GM23338 (cell line): ENCODE measurements around the gene SIL1. TPM values are rescaled to one million over a fixed set of nuclear protein-coding genes. Genes with fewer than 3 reads are reported as not detected.

ENCODE experiments used
- ATAC-seq: fragments of 200-7000 bp; cut with Tn5 transposase; 3 replicates; pipeline ENCODE4 v1.9.1; 2020
- DNase-seq: peaks from one replicate; pipeline ENCODE4 v3.0.0-alpha.2; 2015; ENCODE audit warnings: low spot score
- H2AFZ ChIP-seq: fragments of 200-600 bp; sonication (generic); 2 replicates; pipeline ENCODE4 v1.8.0; 2016; ENCODE audit warnings: antibody characterized with exemption, mild to moderate bottlenecking, moderate library complexity
- H3F3A ChIP-seq: fragments of 200-600 bp; sonication (generic); replicated peaks from 2 replicates; pipeline ENCODE4 v1.8.0; 2017; ENCODE audit warnings: antibody characterized with exemption, mixed run types, low read depth
- H3K27ac ChIP-seq: fragments of 200-600 bp; sonication (generic); 2 replicates; pipeline ENCODE4 v1.6.1; 2016; ENCODE audit warnings: low read depth
- H3K27me3 ChIP-seq: fragments of 200-600 bp; sonication (generic); 2 replicates; pipeline ENCODE4 v1.8.0; 2016; ENCODE audit warnings: mild to moderate bottlenecking, mixed run types, moderate library complexity; ENCODE audit not compliant: insufficient read depth
- H3K36me3 ChIP-seq: fragments of 200-600 bp; sonication (generic); 2 replicates; pipeline ENCODE4 v1.8.0; 2016; ENCODE audit warnings: mild to moderate bottlenecking; ENCODE audit not compliant: insufficient read depth
- H3K4me1 ChIP-seq: fragments of 200-600 bp; sonication (generic); 2 replicates; pipeline ENCODE4 v1.8.0; 2016; ENCODE audit warnings: mild to moderate bottlenecking, moderate library complexity; ENCODE audit not compliant: insufficient read depth
- H3K4me2 ChIP-seq: fragments of 200-600 bp; sonication (generic); 2 replicates; pipeline ENCODE4 v1.7.1; 2017; ENCODE audit warnings: mixed run types
- H3K4me3 ChIP-seq: fragments of 200-600 bp; sonication (generic); 2 replicates; pipeline ENCODE4 v1.6.1; 2016; ENCODE audit warnings: mixed run types
- H3K79me2 ChIP-seq: fragments of 200-600 bp; sonication (generic); replicated peaks from 2 replicates; pipeline ENCODE4 v1.8.0; 2017; ENCODE audit warnings: mild to moderate bottlenecking; ENCODE audit not compliant: insufficient read depth
- H3K9me2 ChIP-seq: fragments of 200-600 bp; sonication (generic); 2 replicates; pipeline ENCODE4 v1.8.0; 2017; ENCODE audit not compliant: insufficient read depth
- H4K20me1 ChIP-seq: fragments of 200-600 bp; sonication (generic); replicated peaks from 2 replicates; pipeline ENCODE4 v1.8.0; 2017; ENCODE audit warnings: mild to moderate bottlenecking; ENCODE audit not compliant: insufficient read depth
- H3K27ac Mint-ChIP-seq: 2 replicates; pipeline ENCODE4 v1.8.0; 2020; ENCODE audit warnings: inconsistent platforms, mild to moderate bottlenecking, moderate library complexity, mixed read lengths
- H3K27me3 Mint-ChIP-seq: 3 replicates; pipeline ENCODE4 v1.8.0; 2022; ENCODE audit warnings: low read depth, mild to moderate bottlenecking, moderate library complexity, mixed read lengths, inconsistent platforms; ENCODE audit not compliant: insufficient read depth, poor library complexity
- H3K36me3 Mint-ChIP-seq: 3 replicates; pipeline ENCODE4 v1.8.0; 2021; ENCODE audit warnings: low read depth, mild to moderate bottlenecking, inconsistent platforms, moderate library complexity, mixed read lengths
- H3K4me1 Mint-ChIP-seq: 3 replicates; pipeline ENCODE4 v1.8.0; 2020; ENCODE audit warnings: mild to moderate bottlenecking, inconsistent platforms, mixed read lengths
- H3K4me3 Mint-ChIP-seq: 3 replicates; pipeline ENCODE4 v1.8.0; 2021; ENCODE audit warnings: moderate library complexity, mild to moderate bottlenecking, inconsistent platforms, mixed read lengths
- H3K9me3 Mint-ChIP-seq: 3 replicates; pipeline ENCODE4 v1.8.0; 2020; ENCODE audit warnings: moderate library complexity, mild to moderate bottlenecking, inconsistent platforms, mixed read lengths
- CREB1 ChIP-seq: fragments of 250-450 bp; sonication (Bioruptor Pico); IDR thresholded peaks from 2 replicates; pipeline ENCODE4 v1.5.0; 2020; ENCODE audit warnings: low read depth, mild to moderate bottlenecking, moderate library complexity
- ETS1 ChIP-seq: IDR thresholded peaks from 2 replicates; pipeline ENCODE4 v1.6.1; 2016; ENCODE audit warnings: antibody characterized with exemption
- EZH2 ChIP-seq: fragments of 200-600 bp; sonication (generic); IDR thresholded peaks from one replicate; pipeline ENCODE4 v1.8.0; 2017; ENCODE audit warnings: antibody characterized with exemption, mild to moderate bottlenecking, low read depth; ENCODE audit not compliant: unreplicated experiment
- EZH2phosphoT487 ChIP-seq: fragments of 200-600 bp; sonication (generic); IDR thresholded peaks from one replicate; pipeline ENCODE4 v1.8.1; 2018; ENCODE audit warnings: antibody characterized with exemption; ENCODE audit not compliant: unreplicated experiment
- JUNB ChIP-seq: IDR thresholded peaks from one replicate; pipeline ENCODE4 v1.6.1; 2016; ENCODE audit warnings: antibody characterized with exemption; ENCODE audit not compliant: unreplicated experiment
- NANOG ChIP-seq: IDR thresholded peaks from 2 replicates; pipeline ENCODE4 v1.6.1; 2016; ENCODE audit warnings: antibody characterized with exemption, borderline replicate concordance
- POLR2AphosphoS5 ChIP-seq: IDR thresholded peaks from 2 replicates; pipeline ENCODE4 v1.6.1; 2016; ENCODE audit warnings: antibody characterized with exemption, low read depth
- STAT1 ChIP-seq: IDR thresholded peaks from one replicate; pipeline ENCODE4 v1.6.1; 2016; ENCODE audit warnings: antibody characterized with exemption; ENCODE audit not compliant: unreplicated experiment
- ZNF114 ChIP-seq: fragments of 250-450 bp; sonication (Bioruptor Pico); IDR thresholded peaks from 2 replicates; pipeline ENCODE4 v1.5.0; 2020; ENCODE audit warnings: mild to moderate bottlenecking, moderate library complexity
- ZNF331 ChIP-seq: fragments of 250-450 bp; sonication (Bioruptor Pico); IDR thresholded peaks from 2 replicates; pipeline ENCODE4 v1.5.0; 2020; ENCODE audit warnings: low read depth, mild to moderate bottlenecking, moderate library complexity
- polyA plus RNA-seq: library from polyadenylated mRNA; unstranded; fragments of >200 nt; fragmentation: Nextera tagmentation; extraction: Ambion mirVana; gene quantifications from 2 replicates; pipeline ENCODE4 v1.2.1, GENCODE V29; 2016
- total RNA-seq: library from RNA; depleted of rRNA; stranded (reverse); fragments of >200 nt; shearing (Covaris generic); gene quantifications from 2 replicates; pipeline ENCODE4 v1.2.3, GENCODE V29; 2014
- TF ChIP-seq, protein P1 (sequence below), 2 experiments: fragments of 200-600 bp in 1 of 2; sonication (generic) in 1 of 2; conservative IDR thresholded peaks; 2 replicates each; pipeline versions ENCODE4 v1.5.1 to v1.6.1; 2016 to 2017; ENCODE audit warnings: antibody characterized with exemption in 2 of 2, low read depth in 2 of 2, mild to moderate bottlenecking in 2 of 2, moderate library complexity in 1 of 2
- TF ChIP-seq, protein P2 (sequence below): fragments of 250-450 bp; sonication (Bioruptor Pico); IDR thresholded peaks from 2 replicates; pipeline ENCODE4 v1.5.0; 2020; ENCODE audit warnings: mild to moderate bottlenecking, moderate library complexity

Gene SIL1
- total and polyA plus RNA-seq, 2 experiments from 2014 or later = 5.5 to 5.9 TPM

GRCh38 chr5:139130214-139130613 lies 68.0 kb downstream of the SIL1 start:
- peaks cover 28% of the 10 kb centered on the region for H3K4me1 Mint-ChIP-seq
- TF ChIP-seq EZH2phosphoT487 = no peak
- no peak for TF ChIP-seq ETS1
- TF ChIP-seq CREB1 (CRISPR knock-in tag) = no peak
- TF ChIP-seq ZNF114 (CRISPR knock-in tag) = no peak
- TF ChIP-seq NANOG = no peak
- TF ChIP-seq JUNB = no peak
- TF ChIP-seq STAT1 = no peak
- no peak for TF ChIP-seq EZH2
- no peak for TF ChIP-seq ZNF331 (CRISPR knock-in tag)
- TF ChIP-seq, protein P1, sequence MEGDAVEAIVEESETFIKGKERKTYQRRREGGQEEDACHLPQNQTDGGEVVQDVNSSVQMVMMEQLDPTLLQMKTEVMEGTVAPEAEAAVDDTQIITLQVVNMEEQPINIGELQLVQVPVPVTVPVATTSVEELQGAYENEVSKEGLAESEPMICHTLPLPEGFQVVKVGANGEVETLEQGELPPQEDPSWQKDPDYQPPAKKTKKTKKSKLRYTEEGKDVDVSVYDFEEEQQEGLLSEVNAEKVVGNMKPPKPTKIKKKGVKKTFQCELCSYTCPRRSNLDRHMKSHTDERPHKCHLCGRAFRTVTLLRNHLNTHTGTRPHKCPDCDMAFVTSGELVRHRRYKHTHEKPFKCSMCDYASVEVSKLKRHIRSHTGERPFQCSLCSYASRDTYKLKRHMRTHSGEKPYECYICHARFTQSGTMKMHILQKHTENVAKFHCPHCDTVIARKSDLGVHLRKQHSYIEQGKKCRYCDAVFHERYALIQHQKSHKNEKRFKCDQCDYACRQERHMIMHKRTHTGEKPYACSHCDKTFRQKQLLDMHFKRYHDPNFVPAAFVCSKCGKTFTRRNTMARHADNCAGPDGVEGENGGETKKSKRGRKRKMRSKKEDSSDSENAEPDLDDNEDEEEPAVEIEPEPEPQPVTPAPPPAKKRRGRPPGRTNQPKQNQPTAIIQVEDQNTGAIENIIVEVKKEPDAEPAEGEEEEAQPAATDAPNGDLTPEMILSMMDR (conservative IDR thresholded peaks at IDR 0.05; ENCODE audit: low read depth in 2 of 2) = no peak
- DNase-seq = no peak
- H3K36me3 Mint-ChIP-seq = no peaks in the 10 kb centered on the region
- Histone ChIP-seq H4K20me1 (no peaks in the 10 kb centered on the region), H3K27me3 (no peaks in the 10 kb centered on the region), H3K9me2 (no peaks in the 10 kb centered on the region), H3K79me2 (no peaks in the 10 kb centered on the region), H3K4me3 (no peak overlapping the region), H3K4me2 (no peak overlapping the region), H3K4me1 (peaks cover 16% of the 10 kb centered on the region), H3F3A (no peaks in the 10 kb centered on the region), H3K36me3 (no peaks in the 10 kb centered on the region), H3K27ac (no peak overlapping the region), H2AFZ (no peak overlapping the region)
- no peak overlapping the region for H3K27ac Mint-ChIP-seq
- no peak overlapping the region for H3K4me3 Mint-ChIP-seq
- no peaks in the 10 kb centered on the region for H3K9me3 Mint-ChIP-seq
- no peak for ATAC-seq
- H3K27me3 Mint-ChIP-seq = no peaks in the 10 kb centered on the region

DNA sequence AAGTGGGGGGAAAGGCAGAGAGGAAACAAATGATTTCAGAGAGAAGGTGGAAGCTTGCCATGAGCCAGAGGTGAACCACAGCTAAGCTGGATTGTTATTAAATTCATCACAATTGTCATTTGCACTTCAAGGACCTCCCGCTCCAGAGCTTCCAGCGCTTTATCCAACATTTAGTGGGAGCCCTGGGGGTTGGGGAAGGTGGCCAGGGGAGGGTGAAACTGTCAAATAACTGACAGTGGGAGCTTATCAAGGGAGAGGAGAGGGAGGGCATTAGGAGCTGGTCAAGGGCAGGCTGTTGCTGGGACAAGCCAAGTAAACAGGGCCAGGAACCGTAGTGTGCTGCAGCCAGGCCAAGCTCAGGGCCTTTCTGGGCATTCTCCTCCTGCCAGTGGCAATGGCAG lies 71.5 kb downstream of the SIL1 start:
- H3K9me2 ChIP-seq = no peaks in the 10 kb centered on the region
- H3K4me2 ChIP-seq = no peak overlapping the region
- H3F3A ChIP-seq = no peaks in the 10 kb centered on the region
- no peak for DNase-seq
- H2AFZ ChIP-seq = no peak overlapping the region
- no peaks in the 10 kb centered on the region for H3K36me3 Mint-ChIP-seq
- H3K27me3 Mint-ChIP-seq = no peaks in the 10 kb centered on the region
- no peak overlapping the region for H3K27ac ChIP-seq
- H3K4me1 Mint-ChIP-seq = peaks cover 22% of the 10 kb centered on the region
- no peak overlapping the region for H3K27ac Mint-ChIP-seq
- no peaks in the 10 kb centered on the region for H4K20me1 ChIP-seq
- no peaks in the 10 kb centered on the region for H3K79me2 ChIP-seq
- H3K27me3 ChIP-seq = no peaks in the 10 kb centered on the region
- H3K36me3 ChIP-seq = no peaks in the 10 kb centered on the region
- no peak overlapping the region for H3K4me3 ChIP-seq
- H3K9me3 Mint-ChIP-seq = no peaks in the 10 kb centered on the region
- peaks cover 15% of the 10 kb centered on the region for H3K4me1 ChIP-seq
- ATAC-seq = peak; percentile 16; the same call in 1 of the 3 replicates
- H3K4me3 Mint-ChIP-seq = no peak overlapping the region
- TF ChIP-seq ZNF114 (CRISPR knock-in tag) (no peak), STAT1 (no peak), JUNB (no peak), POLR2AphosphoS5 (no peak)
- TF ChIP-seq, protein P2, sequence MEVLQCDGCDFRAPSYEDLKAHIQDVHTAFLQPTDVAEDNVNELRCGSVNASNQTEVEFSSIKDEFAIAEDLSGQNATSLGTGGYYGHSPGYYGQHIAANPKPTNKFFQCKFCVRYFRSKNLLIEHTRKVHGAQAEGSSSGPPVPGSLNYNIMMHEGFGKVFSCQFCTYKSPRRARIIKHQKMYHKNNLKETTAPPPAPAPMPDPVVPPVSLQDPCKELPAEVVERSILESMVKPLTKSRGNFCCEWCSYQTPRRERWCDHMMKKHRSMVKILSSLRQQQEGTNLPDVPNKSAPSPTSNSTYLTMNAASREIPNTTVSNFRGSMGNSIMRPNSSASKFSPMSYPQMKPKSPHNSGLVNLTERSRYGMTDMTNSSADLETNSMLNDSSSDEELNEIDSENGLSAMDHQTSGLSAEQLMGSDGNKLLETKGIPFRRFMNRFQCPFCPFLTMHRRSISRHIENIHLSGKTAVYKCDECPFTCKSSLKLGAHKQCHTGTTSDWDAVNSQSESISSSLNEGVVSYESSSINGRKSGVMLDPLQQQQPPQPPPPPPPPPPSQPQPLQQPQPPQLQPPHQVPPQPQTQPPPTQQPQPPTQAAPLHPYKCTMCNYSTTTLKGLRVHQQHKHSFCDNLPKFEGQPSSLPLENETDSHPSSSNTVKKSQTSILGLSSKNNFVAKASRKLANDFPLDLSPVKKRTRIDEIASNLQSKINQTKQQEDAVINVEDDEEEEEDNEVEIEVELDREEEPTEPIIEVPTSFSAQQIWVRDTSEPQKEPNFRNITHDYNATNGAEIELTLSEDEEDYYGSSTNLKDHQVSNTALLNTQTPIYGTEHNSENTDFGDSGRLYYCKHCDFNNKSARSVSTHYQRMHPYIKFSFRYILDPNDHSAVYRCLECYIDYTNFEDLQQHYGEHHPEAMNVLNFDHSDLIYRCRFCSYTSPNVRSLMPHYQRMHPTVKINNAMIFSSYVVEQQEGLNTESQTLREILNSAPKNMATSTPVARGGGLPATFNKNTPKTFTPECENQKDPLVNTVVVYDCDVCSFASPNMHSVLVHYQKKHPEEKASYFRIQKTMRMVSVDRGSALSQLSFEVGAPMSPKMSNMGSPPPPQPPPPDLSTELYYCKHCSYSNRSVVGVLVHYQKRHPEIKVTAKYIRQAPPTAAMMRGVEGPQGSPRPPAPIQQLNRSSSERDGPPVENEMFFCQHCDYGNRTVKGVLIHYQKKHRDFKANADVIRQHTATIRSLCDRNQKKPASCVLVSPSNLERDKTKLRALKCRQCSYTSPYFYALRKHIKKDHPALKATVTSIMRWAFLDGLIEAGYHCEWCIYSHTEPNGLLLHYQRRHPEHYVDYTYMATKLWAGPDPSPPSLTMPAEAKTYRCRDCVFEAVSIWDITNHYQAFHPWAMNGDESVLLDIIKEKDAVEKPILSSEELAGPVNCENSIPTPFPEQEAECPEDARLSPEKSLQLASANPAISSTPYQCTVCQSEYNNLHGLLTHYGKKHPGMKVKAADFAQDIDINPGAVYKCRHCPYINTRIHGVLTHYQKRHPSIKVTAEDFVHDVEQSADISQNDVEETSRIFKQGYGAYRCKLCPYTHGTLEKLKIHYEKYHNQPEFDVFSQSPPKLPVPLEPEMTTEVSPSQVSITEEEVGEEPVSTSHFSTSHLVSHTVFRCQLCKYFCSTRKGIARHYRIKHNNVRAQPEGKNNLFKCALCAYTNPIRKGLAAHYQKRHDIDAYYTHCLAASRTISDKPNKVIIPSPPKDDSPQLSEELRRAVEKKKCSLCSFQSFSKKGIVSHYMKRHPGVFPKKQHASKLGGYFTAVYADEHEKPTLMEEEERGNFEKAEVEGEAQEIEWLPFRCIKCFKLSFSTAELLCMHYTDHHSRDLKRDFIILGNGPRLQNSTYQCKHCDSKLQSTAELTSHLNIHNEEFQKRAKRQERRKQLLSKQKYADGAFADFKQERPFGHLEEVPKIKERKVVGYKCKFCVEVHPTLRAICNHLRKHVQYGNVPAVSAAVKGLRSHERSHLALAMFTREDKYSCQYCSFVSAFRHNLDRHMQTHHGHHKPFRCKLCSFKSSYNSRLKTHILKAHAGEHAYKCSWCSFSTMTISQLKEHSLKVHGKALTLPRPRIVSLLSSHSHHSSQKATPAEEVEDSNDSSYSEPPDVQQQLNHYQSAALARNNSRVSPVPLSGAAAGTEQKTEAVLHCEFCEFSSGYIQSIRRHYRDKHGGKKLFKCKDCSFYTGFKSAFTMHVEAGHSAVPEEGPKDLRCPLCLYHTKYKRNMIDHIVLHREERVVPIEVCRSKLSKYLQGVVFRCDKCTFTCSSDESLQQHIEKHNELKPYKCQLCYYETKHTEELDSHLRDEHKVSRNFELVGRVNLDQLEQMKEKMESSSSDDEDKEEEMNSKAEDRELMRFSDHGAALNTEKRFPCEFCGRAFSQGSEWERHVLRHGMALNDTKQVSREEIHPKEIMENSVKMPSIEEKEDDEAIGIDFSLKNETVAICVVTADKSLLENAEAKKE (CRISPR knock-in tag) = no peak
